Gastroesophageal sphincter (tissue), 4 donors: Measurements from ENCODE around the gene TACR1. TPM values are rescaled to one million over a fixed set of nuclear protein-coding genes. Genes with fewer than 3 reads are reported as not detected.

ENCODE experiments used
- ATAC-seq: fragments of 150-250 bp; one replicate; pipeline ENCODE4 v1.9.1; 2016; ENCODE audit warnings: mild to moderate bottlenecking, moderate library complexity
- H3K27ac ChIP-seq, 4 donors: fragments of 200-600 bp; sonication (generic) in 3 of 4; 1 replicate in 3 of 4; 2 replicates in 1 of 4; pipeline ENCODE4 v1.5.1; 2016 to 2019
- H3K27me3 ChIP-seq: fragments of 200-600 bp; sonication (generic); one replicate; pipeline ENCODE4 v1.5.1; 2019
- H3K36me3 ChIP-seq, 2 donors: fragments of 200-600 bp; sonication (generic); one replicate each; pipeline ENCODE4 v1.5.1; 2019; ENCODE audit warnings: control low read depth in 1 of 2
- H3K4me1 ChIP-seq, 3 donors: fragments of 200-600 bp; sonication (generic); 1 replicate in 2 of 3; 2 replicates in 1 of 3; pipeline ENCODE4 v1.5.1; 2016 to 2019; ENCODE audit warnings: control low read depth in 2 of 3
- H3K4me3 ChIP-seq, 2 donors: fragments of 200-600 bp; sonication (generic); one replicate each; pipeline ENCODE4 v1.5.1; 2019; ENCODE audit warnings: mild to moderate bottlenecking in 1 of 2, moderate library complexity in 1 of 2
- H3K9me3 ChIP-seq, 3 donors: fragments of 200-600 bp; sonication (generic); one replicate each; pipeline ENCODE4 v1.5.1; 2017 to 2019; ENCODE audit warnings: control low read depth in 2 of 3
- EP300 ChIP-seq: sonication (generic); formaldehyde crosslinking; IDR thresholded peaks from one replicate; pipeline ENCODE4 v1.6.1; 2017; ENCODE audit warnings: antibody characterized with exemption, mild to moderate bottlenecking
- POLR2A ChIP-seq, 2 donors: fragments of 450-650 bp; IDR thresholded peaks; one replicate each; pipeline ENCODE4 v1.6.1; 2017; ENCODE audit warnings: antibody characterized with exemption in 2 of 2, mild to moderate bottlenecking in 2 of 2, moderate library complexity in 1 of 2
- POLR2AphosphoS5 ChIP-seq: sonication (generic); formaldehyde crosslinking; IDR thresholded peaks from one replicate; pipeline ENCODE4 v1.6.1; 2017; ENCODE audit warnings: antibody characterized with exemption
- WGBS, 2 donors: methylation state at CpG; one replicate each; pipeline ENCODE4 v1.1.5; 2018; ENCODE audit warnings: low coverage in 1 of 2; 5-methylcytosine and 5-hydroxymethylcytosine counted together
- total RNA-seq, 4 donors: library from RNA; depleted of rRNA; stranded (reverse); fragments of >200 nt; gene quantifications; one replicate each; pipeline ENCODE4 v1.1.0, GENCODE V29; 2016
- TF ChIP-seq, protein P1 (sequence below), 4 experiments: fragments of 200-600 bp in 2 of 4; fragments of 450-650 bp in 2 of 4; sonication (generic) in 1 of 4; IDR thresholded peaks; one replicate each; pipeline ENCODE4 v1.5.1; 2017 to 2019; ENCODE audit warnings: antibody characterized with exemption in 4 of 4, mild to moderate bottlenecking in 2 of 4, moderate library complexity in 2 of 4

TACR1 gene
- total RNA-seq, 4 donors from 2014 or later = 2.0 to 4.2 (median 2.9) TPM

DNA sequence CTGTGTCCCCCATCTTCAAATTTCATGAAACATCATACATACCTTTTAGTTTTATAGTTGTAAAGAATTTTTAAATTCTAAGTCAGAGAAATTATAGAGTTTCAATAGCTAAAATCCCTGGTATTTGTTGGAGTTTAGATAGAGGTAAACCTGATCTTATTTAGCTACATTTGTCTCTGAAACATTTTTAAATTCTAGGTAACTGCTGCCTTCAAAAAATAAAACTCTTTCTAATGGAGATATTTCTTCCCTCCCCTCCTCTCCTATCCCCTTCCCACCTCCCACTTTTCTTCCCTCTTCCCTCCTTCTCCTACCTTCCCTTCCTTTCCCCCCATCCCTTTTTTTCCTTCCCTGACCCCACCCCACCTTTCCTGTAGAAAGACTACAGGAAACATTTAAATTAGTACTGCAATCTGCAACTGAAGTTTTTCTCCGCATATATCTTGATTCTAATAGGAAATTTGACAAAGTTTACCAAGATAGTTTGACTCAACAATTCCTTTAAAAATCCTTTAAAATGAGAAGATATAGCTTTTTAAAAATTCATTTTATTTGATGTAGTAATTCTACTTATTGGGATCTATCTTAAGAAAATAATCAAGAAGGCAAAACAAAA lies 4.1 kb downstream of the TACR1 start:
- ATAC-seq = no peak
- 80 to 100% methylated on average over 1 of the region's 1 CpG for WGBS, 2 donors
- Histone ChIP-seq H3K9me3 (no peaks in the 10 kb centered on the region), H3K27me3 (peaks cover 45% of the 10 kb centered on the region), H3K36me3 (no peaks in the 10 kb centered on the region), H3K4me3 (no peak overlapping the region), H3K27ac (no peak overlapping the region), H3K4me1 (peaks cover 0 to 15% (median 6%) of the 10 kb centered on the region in 3 donors)
- TF ChIP-seq POLR2AphosphoS5 (no peak), POLR2A (IDR thresholded peaks at IDR 0.05) (no peak), EP300 (no peak)
- TF ChIP-seq, protein P1, sequence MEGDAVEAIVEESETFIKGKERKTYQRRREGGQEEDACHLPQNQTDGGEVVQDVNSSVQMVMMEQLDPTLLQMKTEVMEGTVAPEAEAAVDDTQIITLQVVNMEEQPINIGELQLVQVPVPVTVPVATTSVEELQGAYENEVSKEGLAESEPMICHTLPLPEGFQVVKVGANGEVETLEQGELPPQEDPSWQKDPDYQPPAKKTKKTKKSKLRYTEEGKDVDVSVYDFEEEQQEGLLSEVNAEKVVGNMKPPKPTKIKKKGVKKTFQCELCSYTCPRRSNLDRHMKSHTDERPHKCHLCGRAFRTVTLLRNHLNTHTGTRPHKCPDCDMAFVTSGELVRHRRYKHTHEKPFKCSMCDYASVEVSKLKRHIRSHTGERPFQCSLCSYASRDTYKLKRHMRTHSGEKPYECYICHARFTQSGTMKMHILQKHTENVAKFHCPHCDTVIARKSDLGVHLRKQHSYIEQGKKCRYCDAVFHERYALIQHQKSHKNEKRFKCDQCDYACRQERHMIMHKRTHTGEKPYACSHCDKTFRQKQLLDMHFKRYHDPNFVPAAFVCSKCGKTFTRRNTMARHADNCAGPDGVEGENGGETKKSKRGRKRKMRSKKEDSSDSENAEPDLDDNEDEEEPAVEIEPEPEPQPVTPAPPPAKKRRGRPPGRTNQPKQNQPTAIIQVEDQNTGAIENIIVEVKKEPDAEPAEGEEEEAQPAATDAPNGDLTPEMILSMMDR (IDR thresholded peaks at IDR 0.05) = no peak

GRCh38 chr2:75194184-75194868 lies 5.0 kb downstream of the TACR1 start:
- Histone ChIP-seq H3K4me1 (peaks cover 0 to 6% (median 3%) of the 10 kb centered on the region in 3 donors), H3K9me3 (no peaks in the 10 kb centered on the region), H3K27me3 (peaks cover 37% of the 10 kb centered on the region), H3K36me3 (no peaks in the 10 kb centered on the region), H3K4me3 (no peak overlapping the region), H3K27ac (no peak overlapping the region)
- no peak for TF ChIP-seq POLR2AphosphoS5
- TF ChIP-seq EP300 = no peak
- WGBS, 2 donors = 68 to 76% methylated on average over 4 of the region's 4 CpGs
- no peak for ATAC-seq

DNA sequence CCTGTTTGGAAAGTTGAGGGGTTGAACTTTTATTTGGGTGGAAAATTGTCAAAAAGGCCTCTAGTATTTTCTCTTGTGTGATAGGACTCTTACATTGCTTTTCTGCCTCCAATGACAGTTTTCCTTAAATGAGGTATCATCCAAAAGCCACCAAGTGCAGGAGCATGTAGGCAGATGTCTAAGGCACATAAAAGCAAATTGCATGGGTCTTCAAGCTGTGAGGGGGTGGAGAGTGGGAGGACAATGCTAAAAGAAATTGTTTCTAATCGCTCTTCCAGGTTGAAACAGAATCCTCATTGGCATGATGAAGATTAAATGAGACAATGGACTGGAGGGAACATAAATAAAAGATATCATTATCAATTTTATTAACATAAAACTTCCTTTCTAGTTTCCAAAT lies 6.8 kb downstream of the TACR1 start:
- no peaks in the 10 kb centered on the region for H3K36me3 ChIP-seq
- TF ChIP-seq POLR2A (IDR thresholded peaks at IDR 0.05) = no peak
- TF ChIP-seq EP300 = no peak
- TF ChIP-seq POLR2AphosphoS5 = no peak
- TF ChIP-seq, protein P1 (IDR thresholded peaks at IDR 0.05) = no peak
- no peak for ATAC-seq
- H3K4me1 ChIP-seq = no peaks in the 10 kb centered on the region
- WGBS, 2 donors = 82 to 88% methylated on average over 1 of the region's 1 CpG
- peaks cover 18% of the 10 kb centered on the region for H3K27me3 ChIP-seq
- H3K27ac ChIP-seq = no peak overlapping the region
- H3K4me3 ChIP-seq = no peak overlapping the region
- H3K9me3 ChIP-seq = no peaks in the 10 kb centered on the region

DNA sequence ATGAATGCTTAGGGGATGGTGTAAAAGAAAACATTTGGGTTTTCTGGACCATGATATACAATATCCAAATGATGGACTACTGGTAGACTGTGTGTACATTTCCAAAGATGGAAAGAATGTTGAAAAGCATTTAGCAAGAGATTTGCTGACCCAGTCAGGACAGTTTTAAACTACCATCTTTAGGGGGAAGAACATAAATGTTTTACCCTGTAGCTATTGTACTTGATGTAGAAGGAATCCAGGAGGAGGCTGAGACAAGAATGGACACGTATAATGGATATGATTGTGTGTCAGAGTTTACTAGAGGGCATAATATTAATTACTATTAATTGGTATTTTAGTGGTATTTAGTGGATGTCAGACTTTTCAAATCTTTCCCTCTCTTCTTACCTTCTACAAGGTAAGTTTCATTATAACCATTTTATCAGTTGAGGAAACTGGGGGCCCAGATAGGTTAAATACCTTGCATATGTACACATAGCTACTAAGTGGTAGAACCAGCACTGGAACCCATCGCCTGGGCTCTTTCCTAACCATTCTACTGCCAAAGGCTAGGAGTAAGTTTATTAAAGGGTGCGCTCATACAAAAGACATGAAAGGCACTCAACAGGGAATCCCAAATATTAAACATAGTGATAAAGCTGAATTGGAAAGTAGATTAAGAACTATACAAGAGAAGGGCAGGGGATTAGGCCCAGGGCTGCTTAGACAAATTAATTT lies 8.9 kb downstream of the TACR1 start:
- Histone ChIP-seq H3K27ac (no peak overlapping the region), H3K27me3 (peaks cover 6% of the 10 kb centered on the region), H3K4me1 (no peaks in the 10 kb centered on the region), H3K36me3 (no peaks in the 10 kb centered on the region), H3K4me3 (no peak overlapping the region), H3K9me3 (no peaks in the 10 kb centered on the region)
- WGBS, 2 donors = 81 to 95% methylated on average over 3 of the region's 3 CpGs
- TF ChIP-seq EP300 = no peak
- TF ChIP-seq POLR2AphosphoS5 = no peak
- TF ChIP-seq, protein P1 (IDR thresholded peaks at IDR 0.05) = no peak
- no peak for TF ChIP-seq POLR2A (IDR thresholded peaks at IDR 0.05)
- no peak for ATAC-seq

- ATAC-seq = no peak
- no peaks in the 10 kb centered on the region for H3K4me1 ChIP-seq
- no peak overlapping the region for H3K27ac ChIP-seq
- no peak overlapping the region for H3K4me3 ChIP-seq
- no peaks in the 10 kb centered on the region for H3K9me3 ChIP-seq
- H3K36me3 ChIP-seq = no peaks in the 10 kb centered on the region
- H3K27me3 ChIP-seq = no peaks in the 10 kb centered on the region
- no peak for TF ChIP-seq POLR2A (IDR thresholded peaks at IDR 0.05)
- TF ChIP-seq EP300 = no peak
- TF ChIP-seq POLR2AphosphoS5 = no peak
- TF ChIP-seq, protein P1 (IDR thresholded peaks at IDR 0.05) = no peak
- 0% methylated on average over 1 of the region's 1 CpG; no CpG with 5 or more reads in 1 of the 2 donors for WGBS, 2 donors
These were observed 12.5 kb downstream of the TACR1 start for GRCh38 chr2:75186821-75187220.
